Measurements from ENCODE around the gene DSCAML1. TPM values are rescaled to one million over a fixed set of nuclear protein-coding genes. Genes with fewer than 3 reads are reported as not detected.

DSCAML1 gene
- total and polyA plus RNA-seq, 2 of the 8 experiments (the other 6 are each of a cell fraction or from before 2014, with no cell fraction given): 0.19 to 0.24 TPM

DNA sequence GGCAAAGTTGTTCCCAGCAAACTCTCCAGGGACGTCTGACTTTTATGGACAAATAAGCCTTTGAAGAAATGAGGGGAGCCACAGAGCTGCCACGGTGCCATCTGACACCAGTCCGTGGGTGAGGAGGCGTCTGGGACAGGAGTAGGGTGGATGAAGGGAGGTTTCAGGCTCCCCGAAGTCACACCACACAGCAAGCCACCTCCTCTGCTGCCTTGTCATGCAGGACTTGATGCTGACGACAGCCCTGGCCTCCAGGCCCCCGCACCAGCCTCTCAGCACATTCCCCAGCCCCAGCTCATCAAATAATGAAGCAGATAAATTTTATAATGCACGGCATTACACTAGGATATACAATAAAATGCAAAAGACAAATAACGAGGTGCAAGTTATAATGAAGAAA is 312.9 kb downstream of the DSCAML1 start:
- POLR2A ChIA-PET (ENCODE audit: partially characterized antibody): no interaction called here
- no peak overlapping the region for H3K9ac ChIP-seq (replicated peaks in 1 of 4; ENCODE audit: extremely low read depth in 1 of 4, low read depth in 3 of 4, low read length in 3 of 4)
- peak overlapping the region; percentile 81; the same call in 1 of the 2 replicates for H2BK12ac ChIP-seq (ENCODE audit: low read depth, low read length)
- no peak for TF ChIP-seq TBP (IDR thresholded peaks at IDR 0.05; ENCODE audit: low read depth, low read length)

More for the DNA sequence above, 312.9 kb downstream of the DSCAML1 start:
- Histone ChIP-seq H2BK5ac (ENCODE audit: low read depth, low read length) (no peak overlapping the region; the same call in 1 of the 2 replicates), H2BK15ac (ENCODE audit: low read length) (no peak overlapping the region), H3K23ac (ENCODE audit: insufficient read length) (no peak overlapping the region), H3K79me1 (ENCODE audit: low read depth, low read length) (no peaks in the 10 kb centered on the region; the same call in 1 of the 2 replicates), H4K5ac (ENCODE audit: insufficient read length, low read depth, low read length) (no peak overlapping the region), H2BK20ac (ENCODE audit: low read length) (no peak overlapping the region), H4K8ac (ENCODE audit: extremely low read depth, insufficient read depth, low read length) (no peak overlapping the region), H3K27me3 (replicated peaks in 1 of 4; ENCODE audit: control insufficient read depth in 3 of 4, extremely low read depth in 1 of 4, insufficient read depth in 3 of 4, low read length in 3 of 4) (no peaks in the 10 kb centered on the region; a peak in 1 of 7 replicates), H3K4me1 (replicated peaks in 1 of 4; ENCODE audit: control insufficient read depth in 3 of 4, insufficient read depth in 4 of 4, low read length in 3 of 4) (peaks cover 5 to 18% (median 10%) of the 10 kb centered on the region in 4 experiments), H2BK120ac (replicated peaks; ENCODE audit: low read depth, low read length) (no peak overlapping the region), H3K4me3 (ENCODE audit: extremely low read depth in 1 of 4, insufficient read depth in 2 of 4, low read depth in 3 of 4, low read length in 4 of 4) (no peak overlapping the region), H3K14ac (ENCODE audit: insufficient read length) (no peak overlapping the region), H3K56ac (replicated peaks; ENCODE audit: insufficient read length, low read depth, low read length) (no peak overlapping the region), H3K79me2 (ENCODE audit: control insufficient read depth in 1 of 2, insufficient read depth in 2 of 2, low read length in 2 of 2) (no peaks in the 10 kb centered on the region), H2AFZ (ENCODE audit: low read length) (0 out of 2 replicates have a peak overlapping the region, but pooled peaks have one; percentile 84), H3K23me2 (ENCODE audit: low read depth, low read length) (peaks cover 4% of the 10 kb centered on the region; the same call in 1 of the 2 replicates), H3K36me3 (ENCODE audit: control insufficient read depth in 2 of 4, insufficient read depth in 4 of 4, low read length in 3 of 4) (no peaks in the 10 kb centered on the region), H4K20me1 (replicated peaks in 1 of 2; ENCODE audit: control insufficient read depth in 1 of 2, insufficient read depth in 2 of 2, low read length in 2 of 2) (no peaks in the 10 kb centered on the region), H3K4ac (replicated peaks; ENCODE audit: insufficient read length, low read depth, low read length) (no peak overlapping the region), H2AK5ac (ENCODE audit: low read depth, low read length) (no peak overlapping the region), H3K18ac (ENCODE audit: extremely low read depth, low read length) (no peak overlapping the region; the same call in 1 of the 2 replicates), H3K9me3 (ENCODE audit: insufficient read depth in 2 of 2, low read depth in 1 of 2, low read length in 1 of 2) (no peaks in the 10 kb centered on the region), H3K4me2 (ENCODE audit: insufficient read depth in 1 of 2, low read depth in 2 of 2, low read length in 2 of 2) (no peak overlapping the region), H4K91ac (replicated peaks; ENCODE audit: insufficient read length, low read length) (no peak overlapping the region), H3K27ac (ENCODE audit: low read depth, low read length) (no peak overlapping the region)
- FAIRE-seq (no peak), DNase-seq (ENCODE audit: low read depth in 1 of 2, low spot score in 2 of 2) (no peak)
- CTCF ChIA-PET (ENCODE audit: partially characterized antibody): interaction anchor here (0.9 to 2.7 kb wide), 3 partner anchors 8 to 41 kb away, joined by 3 to 10 read pairs (median 7); no protein-coding TSS in a partner anchor
- WGBS, 2 experiments (ENCODE audit: extremely low coverage in 1 of 2, insufficient coverage in 1 of 2, insufficient read length in 1 of 2, insufficient replicate concordance in 2 of 2, low coverage in 1 of 2, low lambda C conversion rate in 2 of 2, missing lambda C conversion rate in 1 of 2): 69% methylated on average over 9 of the region's 9 CpGs; no CpG with 5 or more reads in 1 of the 2 experiments

All from H1 (cell line).